ENCODE results near the gene ARHGAP19.
A peak's percentile ranks its signal among the peaks of the same experiment; 100 is the strongest.
"Not testable (repeated sequence)": the region's sequence is repeated elsewhere in the genome, so short reads cannot be mapped to it uniquely, and the experiment has no call there.

ARHGAP19 gene

GRCh38 chr10:97321032-97321803 is 28.8 kb upstream of the ARHGAP19 start:
- DNase-seq (ENCODE audit: low read depth): no peak

GRCh38 chr10:97320480-97321031 is 28.1 kb upstream of the ARHGAP19 start:
- DNase-seq (ENCODE audit: low read depth): no peak

GRCh38 chr10:97319671-97320479 is 27.4 kb upstream of the ARHGAP19 start:
- peak; percentile 37 for DNase-seq (ENCODE audit: low read depth)

- DNase-seq (ENCODE audit: low read depth): peak; percentile 80
Measured at GRCh38 chr10:97318772-97319651, 26.6 kb upstream of the ARHGAP19 start, which contains the start of gene FRAT1. FRAT1 (plus strand) TSS chr10:97319271; CDS start chr10:97319454, 183 bp downstream.

DNA sequence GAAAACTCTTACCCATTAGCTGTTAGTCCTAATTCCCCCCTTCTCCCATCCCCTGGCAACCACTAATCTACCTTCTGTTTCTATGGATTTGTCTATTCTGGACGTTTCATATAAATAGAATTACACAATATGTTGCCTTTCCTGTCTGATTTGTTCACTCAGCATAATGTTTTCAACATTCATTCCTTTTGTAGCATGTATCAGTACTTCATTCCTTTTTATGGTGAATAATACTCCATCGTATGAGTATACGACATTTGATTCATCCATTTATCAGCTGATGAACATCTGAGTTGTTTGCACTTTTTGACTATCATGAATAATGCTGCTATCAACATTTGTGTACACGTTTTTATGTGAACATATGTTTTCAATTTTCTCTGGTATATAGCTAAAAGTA is 22.2 kb upstream of the ARHGAP19 start:
- no peak for DNase-seq (ENCODE audit: low read depth)

DNA sequence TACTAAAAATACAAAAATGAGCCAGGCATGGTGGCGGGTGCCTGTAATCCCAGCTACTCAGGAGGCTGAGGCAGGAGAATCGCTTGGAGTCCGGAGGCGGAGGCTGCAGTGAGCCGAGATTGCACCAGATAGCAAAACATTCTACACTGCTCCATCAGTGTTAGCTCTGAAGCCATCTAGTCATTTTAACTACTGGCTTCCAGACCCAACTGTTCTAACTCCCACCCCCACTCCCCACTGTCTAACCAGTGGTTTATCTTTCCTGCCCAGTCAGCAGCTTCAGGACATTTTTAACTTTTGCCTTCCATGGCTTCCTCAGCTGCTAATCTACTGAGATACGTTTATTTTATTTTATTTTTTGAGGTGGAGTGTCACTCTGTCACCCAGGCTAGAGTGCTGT is 20.5 kb upstream of the ARHGAP19 start:
- no peak for DNase-seq (ENCODE audit: low read depth)

DNA sequence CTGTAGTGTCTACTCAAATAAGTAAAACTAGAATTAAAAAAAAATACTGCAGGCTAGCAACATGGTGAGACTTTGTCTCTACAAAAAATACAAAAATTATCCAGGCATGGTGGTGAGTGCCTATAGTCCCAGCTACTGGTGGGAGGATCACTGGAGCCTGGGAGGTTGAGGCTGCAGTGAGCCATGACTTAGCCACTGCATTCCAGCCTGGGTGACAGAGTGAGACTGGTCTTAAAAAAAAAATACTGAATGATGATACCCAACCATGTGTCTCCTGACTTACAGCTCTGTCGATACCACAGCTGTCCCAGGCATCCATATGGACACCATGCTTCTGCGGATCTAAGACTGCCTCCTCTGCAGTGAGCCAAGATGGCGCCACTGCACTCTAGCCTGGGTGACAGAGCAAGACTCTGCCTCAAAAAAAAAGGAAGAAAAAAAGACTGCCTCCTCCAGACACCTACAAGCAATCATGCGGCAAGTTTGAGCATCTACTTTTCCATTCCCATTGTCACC is 18.7 kb upstream of the ARHGAP19 start:
- DNase-seq (ENCODE audit: low read depth): no peak

DNA sequence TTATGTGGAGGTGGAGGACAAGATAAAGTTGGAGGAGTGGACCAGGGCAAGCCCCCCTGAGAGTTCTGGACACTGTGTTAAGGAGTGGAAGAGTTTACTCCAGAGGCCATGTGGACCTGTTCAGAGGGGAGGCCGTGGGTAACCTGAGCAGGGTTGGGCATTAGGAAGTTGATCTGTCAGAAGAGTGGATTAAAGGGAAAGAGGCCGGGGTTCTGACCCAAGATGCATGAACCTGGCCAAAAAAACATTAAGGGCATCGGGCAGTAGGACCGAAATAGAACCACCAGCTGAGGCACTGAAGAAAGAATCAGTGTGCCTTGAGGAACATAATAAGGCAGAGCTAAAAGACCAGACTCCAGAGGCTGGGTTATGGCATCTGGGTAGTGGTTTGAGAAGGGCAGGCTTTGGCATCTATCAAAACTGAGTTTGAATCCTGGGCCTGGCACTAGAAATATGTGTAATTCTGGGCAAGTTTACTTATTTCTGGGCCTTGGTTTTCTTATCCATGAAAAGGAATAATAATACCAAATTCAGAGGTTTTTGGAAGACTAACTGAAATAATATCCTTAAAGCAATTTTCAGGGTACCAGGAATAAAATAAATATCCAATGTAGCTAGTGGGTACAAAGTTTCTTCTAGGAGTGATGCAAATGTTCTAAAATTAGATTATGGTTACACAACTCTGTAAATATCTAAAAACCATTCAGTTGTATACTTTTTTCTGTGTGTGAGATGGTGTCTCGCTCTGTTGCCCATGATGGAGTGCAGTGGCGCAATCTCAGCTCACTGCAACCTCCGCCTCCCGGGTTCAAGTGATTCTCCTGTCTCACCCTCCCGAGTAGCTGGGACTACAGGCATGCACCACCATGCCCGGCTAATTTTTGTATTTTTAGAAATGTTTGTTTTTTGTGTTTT is 15.7 kb upstream of the ARHGAP19 start:
- no peak for DNase-seq (ENCODE audit: low read depth)

GRCh38 chr10:97307441-97307840 is 15.0 kb upstream of the ARHGAP19 start:
- no peak for DNase-seq (ENCODE audit: low read depth)

DNA sequence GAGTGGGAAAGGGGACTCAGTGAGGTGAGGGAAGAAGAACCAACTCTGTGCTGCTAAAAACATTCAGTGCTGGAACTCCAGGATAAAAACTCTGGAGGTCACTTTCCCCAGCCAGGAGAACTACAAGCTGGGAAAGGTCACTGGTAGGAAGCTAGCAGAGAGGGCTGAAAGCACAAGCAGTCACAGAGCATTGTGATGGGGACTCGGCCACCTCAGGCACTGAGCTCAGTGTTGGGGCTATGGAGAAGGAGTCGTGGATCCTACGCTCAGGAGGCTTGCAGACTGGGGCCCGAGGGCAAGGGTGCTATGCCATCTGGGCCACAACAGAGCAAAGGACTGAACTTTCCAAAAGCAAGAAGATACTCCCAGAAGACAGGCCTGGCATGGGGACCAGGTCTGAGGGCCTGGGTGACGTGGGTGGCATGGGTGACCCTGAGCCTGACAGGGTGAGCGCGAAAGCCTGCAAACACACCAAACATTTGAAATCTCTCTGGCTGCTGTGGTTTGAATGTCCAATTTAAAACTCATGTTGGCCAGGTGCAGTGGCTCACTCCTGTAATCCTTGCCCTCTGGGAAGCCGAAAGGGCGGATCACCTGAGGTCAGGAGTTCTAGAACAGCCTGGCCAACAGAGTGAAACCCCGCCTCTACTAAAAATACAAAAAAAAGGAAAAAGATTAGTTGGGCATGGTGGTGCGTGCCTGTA is 9.8 kb upstream of the ARHGAP19 start:
- no peak for DNase-seq (ENCODE audit: low read depth)

GRCh38 chr10:97300980-97301379 is 8.5 kb upstream of the ARHGAP19 start:
- no peak for DNase-seq (ENCODE audit: low read depth)

DNA sequence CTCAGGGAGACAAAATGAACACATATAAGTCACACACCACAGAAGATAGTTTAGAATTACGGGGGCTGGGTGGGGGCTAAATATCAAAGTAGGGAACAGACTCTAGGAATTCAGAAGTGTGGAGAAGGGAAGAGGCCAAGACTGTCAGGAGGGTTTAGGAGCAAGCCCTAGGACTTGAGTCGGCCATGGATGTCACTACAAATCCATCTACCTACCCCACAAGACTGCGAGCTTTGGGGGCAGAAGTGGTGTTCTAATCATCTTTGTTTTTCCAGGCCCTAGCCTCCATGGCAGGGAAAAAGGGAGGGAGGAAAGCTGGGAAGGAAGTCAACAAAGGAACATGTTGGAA is 5.8 kb upstream of the ARHGAP19 start:
- DNase-seq (ENCODE audit: low read depth): no peak

- DNase-seq (ENCODE audit: low read depth): no peak
Measured at GRCh38 chr10:97297556-97298222, 5.3 kb upstream of the ARHGAP19 start.

DNA sequence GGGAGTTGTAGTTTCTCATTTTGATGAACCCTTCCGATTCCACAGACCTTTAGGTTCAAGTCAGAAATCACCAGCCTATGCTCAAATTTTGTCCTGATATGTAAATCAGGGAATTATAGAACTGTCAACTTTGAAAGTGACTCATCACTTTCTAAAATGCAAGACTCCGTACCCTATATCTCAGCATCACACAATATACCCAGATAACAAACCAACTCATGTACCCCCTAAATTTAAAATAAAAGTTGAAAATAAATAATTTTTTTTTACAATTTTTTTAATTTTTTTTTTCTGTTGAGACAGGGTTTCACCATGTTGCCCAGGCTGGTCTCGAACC is 393 bp upstream of the ARHGAP19 start:
- no peak for DNase-seq (ENCODE audit: low read depth)

DNA sequence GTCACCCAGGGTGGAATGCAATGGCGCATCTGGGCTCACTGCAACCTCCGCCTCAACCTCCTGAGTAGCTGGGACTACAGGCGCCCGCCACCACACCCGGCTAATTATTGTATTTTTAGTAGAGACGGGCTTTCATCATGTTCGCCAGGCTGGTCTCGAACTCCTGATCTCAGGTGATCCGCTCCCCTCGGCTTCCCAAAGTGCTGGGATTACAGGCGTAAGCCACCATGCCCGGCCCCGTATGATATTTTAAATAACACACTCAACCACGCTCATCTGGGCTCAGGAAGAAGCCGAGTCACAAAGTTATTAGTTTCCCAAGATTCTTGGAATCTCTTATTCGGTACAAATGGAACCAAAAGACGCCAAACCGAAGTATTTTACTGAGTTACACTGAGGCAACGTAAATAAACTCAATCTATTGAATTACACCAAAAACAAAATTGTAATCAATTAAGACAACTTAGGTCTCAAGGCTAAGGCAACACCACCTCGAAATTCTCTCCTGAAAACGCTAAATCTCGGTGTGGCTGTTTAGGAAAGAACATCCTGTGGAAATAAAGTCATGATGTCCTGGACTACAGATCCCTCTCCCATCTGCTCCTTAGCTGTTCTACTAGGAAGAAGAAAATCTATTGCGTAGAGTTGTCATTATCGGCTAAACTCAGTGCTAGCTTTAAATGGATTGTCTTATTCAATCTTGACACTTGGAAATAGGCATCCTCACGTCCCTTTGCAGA is 910 bp downstream of the ARHGAP19 start:
- DNase-seq (ENCODE audit: low read depth): no peak

GRCh38 chr10:97290576-97291356 is 1.7 kb downstream of the ARHGAP19 start:
- not testable (repeated sequence) for DNase-seq (ENCODE audit: low read depth)

GRCh38 chr10:97290076-97290475 is 2.4 kb downstream of the ARHGAP19 start:
- DNase-seq (ENCODE audit: low read depth): not testable (repeated sequence)

GRCh38 chr10:97280783-97281182 is 11.7 kb downstream of the ARHGAP19 start:
- no peak for DNase-seq (ENCODE audit: low read depth)

Measured in activated T-cell treated with anti-CD3 and anti-CD28 coated beads for 24 hours (primary cell).